Esophagus squamous epithelium (tissue), 5 donors: ENCODE results near the gene ZFYVE28. TPM values are rescaled to one million over a fixed set of nuclear protein-coding genes. Genes with fewer than 3 reads are reported as not detected.

Experiments used
- DNase-seq: peaks from one replicate; lab custom pipeline; 2025; lab: John Stamatoyannopoulos, UW
- H3K27ac ChIP-seq, 4 donors: fragments of 200-600 bp; sonication (generic); one replicate each; pipeline ENCODE4 v1.5.1; 2016 to 2019; ENCODE audit warnings: mild to moderate bottlenecking in 1 of 4
- H3K27me3 ChIP-seq, 4 donors: fragments of 200-600 bp; sonication (generic); 1 replicate in 3 of 4; 2 replicates in 1 of 4; pipeline versions ENCODE4 v1.5.1 to v1.6.0; 2017 to 2021; ENCODE audit warnings: antibody characterized with exemption in 1 of 4
- H3K36me3 ChIP-seq, 3 donors: fragments of 200-600 bp; sonication (generic); one replicate each; pipeline ENCODE4 v1.5.1; 2016 to 2019
- H3K4me1 ChIP-seq, 3 donors: fragments of 200-600 bp; sonication (generic); one replicate each; pipeline ENCODE4 v1.5.1; 2017 to 2019
- H3K4me3 ChIP-seq, 4 donors: fragments of 200-600 bp; sonication (generic); 1 replicate in 3 of 4; 2 replicates in 1 of 4; pipeline ENCODE4 v1.5.1; 2016 to 2019; ENCODE audit warnings: mild to moderate bottlenecking in 2 of 4, moderate library complexity in 1 of 4
- H3K9me3 ChIP-seq, 3 donors: fragments of 200-600 bp; sonication (generic); one replicate each; pipeline ENCODE4 v1.5.1; 2016 to 2019
- POLR2A ChIP-seq, 4 donors: fragments of 450-650 bp; IDR thresholded peaks; one replicate each; pipeline ENCODE4 v1.6.1; 2017; ENCODE audit warnings: antibody characterized with exemption in 4 of 4, mild to moderate bottlenecking in 4 of 4, moderate library complexity in 3 of 4
- WGBS, 2 donors: methylation state at CpG; one replicate each; pipeline ENCODE4 v1.1.5; 2018; 5-methylcytosine and 5-hydroxymethylcytosine counted together
- intact Hi-C: fragments of 100-400 bp; cut with DNase I; formaldehyde crosslinking; loops from one replicate; pipeline ENCODE4 v1.15.0; 2022
- total RNA-seq, 4 donors: library from RNA; depleted of rRNA; stranded (reverse); fragments of >200 nt; gene quantifications; one replicate each; pipeline ENCODE4 v1.1.0, GENCODE V29; 2016
- TF ChIP-seq, protein P1 (sequence below), 6 experiments: fragments of 450-650 bp in 4 of 6; fragments of 200-600 bp in 2 of 6; sonication (generic) in 2 of 6; IDR thresholded peaks; one replicate each; pipeline ENCODE4 v1.5.1; 2016 to 2019; ENCODE audit warnings: antibody characterized with exemption in 6 of 6, mild to moderate bottlenecking in 4 of 6, moderate library complexity in 4 of 6
- donor health status: DM: yes; HTN: yes; CAD: no.

Gene ZFYVE28
- total RNA-seq, 4 donors from 2014 or later, result 5.1 to 8.5 (median 8.2) TPM

GRCh38 chr4:2449051-2449450, 30.6 kb upstream of the ZFYVE28 start:
- Histone ChIP-seq H3K9me3 (no peaks in the 10 kb centered on the region), H3K27ac (no peak overlapping the region), H3K27me3 (no peaks in the 10 kb centered on the region), H3K36me3 (no peaks in the 10 kb centered on the region), H3K4me1 (no peaks in the 10 kb centered on the region), H3K4me3 (no peak overlapping the region)
- 87 to 90% methylated on average over 10 of the region's 11 CpGs for WGBS, 2 donors
- TF ChIP-seq, protein P1, sequence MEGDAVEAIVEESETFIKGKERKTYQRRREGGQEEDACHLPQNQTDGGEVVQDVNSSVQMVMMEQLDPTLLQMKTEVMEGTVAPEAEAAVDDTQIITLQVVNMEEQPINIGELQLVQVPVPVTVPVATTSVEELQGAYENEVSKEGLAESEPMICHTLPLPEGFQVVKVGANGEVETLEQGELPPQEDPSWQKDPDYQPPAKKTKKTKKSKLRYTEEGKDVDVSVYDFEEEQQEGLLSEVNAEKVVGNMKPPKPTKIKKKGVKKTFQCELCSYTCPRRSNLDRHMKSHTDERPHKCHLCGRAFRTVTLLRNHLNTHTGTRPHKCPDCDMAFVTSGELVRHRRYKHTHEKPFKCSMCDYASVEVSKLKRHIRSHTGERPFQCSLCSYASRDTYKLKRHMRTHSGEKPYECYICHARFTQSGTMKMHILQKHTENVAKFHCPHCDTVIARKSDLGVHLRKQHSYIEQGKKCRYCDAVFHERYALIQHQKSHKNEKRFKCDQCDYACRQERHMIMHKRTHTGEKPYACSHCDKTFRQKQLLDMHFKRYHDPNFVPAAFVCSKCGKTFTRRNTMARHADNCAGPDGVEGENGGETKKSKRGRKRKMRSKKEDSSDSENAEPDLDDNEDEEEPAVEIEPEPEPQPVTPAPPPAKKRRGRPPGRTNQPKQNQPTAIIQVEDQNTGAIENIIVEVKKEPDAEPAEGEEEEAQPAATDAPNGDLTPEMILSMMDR (IDR thresholded peaks at IDR 0.05), result no peak
- no peak for TF ChIP-seq POLR2A (IDR thresholded peaks at IDR 0.05)
- intact Hi-C loops, result loop anchor here (10.0 kb wide), 1 partner anchor 224 kb away; no protein-coding TSS in a partner anchor
- no peak for DNase-seq

DNA sequence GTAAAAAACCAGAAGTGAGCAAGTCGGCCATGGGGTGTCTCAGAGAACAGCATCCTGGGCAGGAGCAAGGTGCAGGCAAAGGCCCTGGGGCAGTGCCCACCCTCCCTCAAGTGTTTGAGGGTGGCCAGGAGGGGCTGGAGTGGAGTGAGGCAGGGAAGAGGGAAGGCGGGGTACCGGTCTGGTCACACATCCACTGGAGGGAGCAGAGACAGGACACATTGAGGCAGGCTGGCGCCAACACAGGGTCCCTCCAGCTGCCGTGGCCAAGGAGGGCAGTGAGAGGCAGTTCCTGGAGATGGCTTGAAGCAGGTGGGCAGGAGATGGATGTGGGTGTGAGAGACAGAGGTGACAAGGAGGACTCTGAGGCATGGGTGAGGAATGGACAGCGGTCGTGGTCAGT, 30.1 kb upstream of the ZFYVE28 start:
- Histone ChIP-seq H3K9me3 (no peaks in the 10 kb centered on the region), H3K36me3 (no peaks in the 10 kb centered on the region), H3K27me3 (no peaks in the 10 kb centered on the region), H3K4me3 (no peak overlapping the region), H3K27ac (no peak overlapping the region), H3K4me1 (no peaks in the 10 kb centered on the region)
- WGBS, 2 donors, result 78 to 85% methylated on average over 6 to 7 of the region's 7 CpGs
- TF ChIP-seq POLR2A (IDR thresholded peaks at IDR 0.05), result no peak
- TF ChIP-seq, protein P1 (IDR thresholded peaks at IDR 0.05), result no peak
- intact Hi-C loops, result loop anchor here (10.0 kb wide), 1 partner anchor 224 kb away; no protein-coding TSS in a partner anchor
- no peak for DNase-seq

DNA sequence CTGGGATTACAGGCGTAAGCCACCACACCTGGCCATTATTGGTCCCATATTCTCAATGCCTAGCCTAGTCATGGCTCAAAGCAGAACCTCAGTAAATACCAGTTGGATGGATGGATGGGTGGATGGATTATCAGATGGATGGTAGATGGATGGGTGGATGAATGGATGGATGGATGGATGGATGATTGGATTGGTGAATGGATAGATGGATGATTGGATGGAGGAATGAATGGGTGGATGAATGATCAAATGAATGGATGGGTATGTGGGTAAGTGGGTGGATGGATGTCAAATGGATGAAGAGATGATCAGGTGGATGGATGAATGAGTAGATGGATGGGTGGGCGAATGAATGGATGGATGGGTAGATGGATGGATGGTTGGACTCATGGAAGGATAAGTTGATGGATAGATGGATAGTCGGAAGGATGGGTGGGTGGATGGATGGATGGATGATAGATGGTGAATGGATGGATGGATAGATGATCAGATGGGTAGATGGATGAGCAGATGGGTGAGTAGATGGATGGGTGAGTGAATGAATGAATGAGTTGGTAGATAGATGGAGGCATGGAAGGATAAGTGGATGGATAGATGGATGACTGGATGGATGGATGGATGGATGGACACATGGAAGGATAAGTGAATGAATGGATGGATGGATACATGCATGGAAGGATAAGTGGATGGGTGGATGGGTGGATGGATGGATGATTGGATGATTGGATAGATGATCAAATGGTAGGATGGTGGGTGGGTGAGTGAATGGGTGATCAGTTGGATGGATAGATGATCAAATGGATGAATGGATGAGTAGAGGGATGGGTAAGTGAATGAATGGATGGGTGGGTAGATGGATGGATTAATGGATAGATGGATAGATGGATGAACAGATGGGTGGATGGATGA, 28.5 kb upstream of the ZFYVE28 start:
- no peaks in the 10 kb centered on the region for H3K9me3 ChIP-seq
- WGBS, 2 donors, result 79 to 89% methylated on average over 2 to 3 of the region's 3 CpGs
- H3K36me3 ChIP-seq, result no peaks in the 10 kb centered on the region
- intact Hi-C loops, result loop anchor here (10.0 kb wide), 1 partner anchor 222 kb away; no protein-coding TSS in a partner anchor
- no peak overlapping the region for H3K27ac ChIP-seq
- no peak for DNase-seq
- no peak overlapping the region for H3K4me3 ChIP-seq
- no peak for TF ChIP-seq POLR2A (IDR thresholded peaks at IDR 0.05)
- TF ChIP-seq, protein P1 (IDR thresholded peaks at IDR 0.05), result no peak
- no peaks in the 10 kb centered on the region for H3K27me3 ChIP-seq
- no peaks in the 10 kb centered on the region for H3K4me1 ChIP-seq

DNA sequence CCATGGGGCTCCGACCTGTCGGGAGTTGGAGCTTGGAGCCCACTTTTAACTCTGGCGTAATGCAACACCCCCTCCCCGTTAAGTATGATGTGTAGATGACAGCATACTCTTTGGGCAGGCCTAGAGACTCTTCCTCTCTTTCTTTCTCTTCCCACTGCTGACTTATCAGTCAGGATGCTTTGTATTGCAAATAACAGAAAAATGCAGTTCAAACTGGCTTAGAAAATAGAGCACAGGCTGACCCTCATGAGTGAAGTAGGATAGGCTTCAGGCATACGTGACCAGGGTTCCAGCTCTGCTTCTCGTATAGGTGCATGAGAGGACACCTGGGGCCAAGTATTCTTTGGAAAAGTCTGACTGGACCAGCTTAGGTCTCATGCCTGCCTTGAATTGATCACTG, 27.1 kb upstream of the ZFYVE28 start:
- no peaks in the 10 kb centered on the region for H3K27me3 ChIP-seq
- intact Hi-C loops, result loop anchor here (10.0 kb wide), 1 partner anchor 221 kb away; no protein-coding TSS in a partner anchor

More for the DNA sequence above, 27.1 kb upstream of the ZFYVE28 start:
- Histone ChIP-seq H3K4me1 (no peaks in the 10 kb centered on the region), H3K9me3 (no peaks in the 10 kb centered on the region), H3K4me3 (no peak overlapping the region), H3K36me3 (no peaks in the 10 kb centered on the region), H3K27ac (no peak overlapping the region)
- WGBS, 2 donors, result 87 to 88% methylated on average over 3 to 6 of the region's 6 CpGs
- TF ChIP-seq, protein P1 (IDR thresholded peaks at IDR 0.05), result no peak
- TF ChIP-seq POLR2A (IDR thresholded peaks at IDR 0.05), result no peak
- no peak for DNase-seq
